Measurements from ENCODE around the gene CFDP1.

CFDP1 gene

DNA sequence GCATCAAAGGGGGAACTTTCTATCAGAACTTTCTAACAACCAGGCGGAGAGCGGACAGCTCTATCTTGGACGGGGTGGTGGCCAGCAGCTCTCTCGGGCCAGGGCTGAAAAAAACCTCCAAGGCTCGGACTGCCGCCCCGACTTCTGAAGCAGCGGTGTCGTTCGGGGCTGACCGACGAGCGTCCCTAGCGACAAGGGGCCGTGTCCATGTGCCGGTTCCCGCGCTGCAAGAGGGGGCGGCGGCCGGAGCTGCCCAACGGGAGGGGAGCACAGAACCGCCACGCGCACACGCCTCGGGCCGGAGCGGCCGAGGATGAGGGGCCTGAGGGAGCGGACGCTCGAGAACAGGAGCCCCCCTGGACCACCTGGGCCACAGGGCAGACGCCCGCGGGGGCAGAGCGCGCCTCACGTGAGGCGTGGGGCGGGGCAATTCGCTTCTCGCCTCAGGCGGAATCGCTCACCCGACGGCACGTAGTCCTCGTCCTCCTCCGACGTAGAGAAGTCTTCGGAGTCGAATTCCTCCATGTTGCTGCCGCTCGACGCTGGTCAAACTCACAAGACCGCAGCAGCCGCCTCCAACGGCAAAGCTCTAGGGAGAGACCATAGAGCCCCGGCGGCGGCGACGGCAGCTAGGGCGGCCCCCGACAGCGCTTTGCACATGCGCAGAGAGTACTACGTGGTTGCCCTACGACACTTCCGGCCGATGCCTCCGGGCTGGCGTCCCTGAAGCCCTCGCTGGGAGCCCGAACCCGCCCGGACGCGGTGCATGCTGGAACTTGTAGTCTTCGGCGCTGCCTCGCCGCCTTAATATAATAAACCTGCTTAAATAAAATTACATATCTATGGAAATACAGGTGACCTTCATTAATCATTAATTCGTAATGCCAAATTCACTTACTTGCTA, at the start of gene CFDP1:
Gene CFDP1 (minus strand): TSS at position 676 of the 904 bp plus-strand sequence. CDS start 151 bp downstream, at position 525.
- Mint-ChIP-seq H3K36me3 (peaks cover 2% of the 10 kb centered on the region), H3K9me3 (ENCODE audit: low read depth) (no peaks in the 10 kb centered on the region), H3K27ac (peak within 1 kb of the TSS; percentile 98), H3K4me3 (peak within 1 kb of the TSS; percentile 91), H3K27me3 (no peaks in the 10 kb centered on the region), H3K4me1 (ENCODE audit: low read depth) (peaks cover 33% of the 10 kb centered on the region)

DNA sequence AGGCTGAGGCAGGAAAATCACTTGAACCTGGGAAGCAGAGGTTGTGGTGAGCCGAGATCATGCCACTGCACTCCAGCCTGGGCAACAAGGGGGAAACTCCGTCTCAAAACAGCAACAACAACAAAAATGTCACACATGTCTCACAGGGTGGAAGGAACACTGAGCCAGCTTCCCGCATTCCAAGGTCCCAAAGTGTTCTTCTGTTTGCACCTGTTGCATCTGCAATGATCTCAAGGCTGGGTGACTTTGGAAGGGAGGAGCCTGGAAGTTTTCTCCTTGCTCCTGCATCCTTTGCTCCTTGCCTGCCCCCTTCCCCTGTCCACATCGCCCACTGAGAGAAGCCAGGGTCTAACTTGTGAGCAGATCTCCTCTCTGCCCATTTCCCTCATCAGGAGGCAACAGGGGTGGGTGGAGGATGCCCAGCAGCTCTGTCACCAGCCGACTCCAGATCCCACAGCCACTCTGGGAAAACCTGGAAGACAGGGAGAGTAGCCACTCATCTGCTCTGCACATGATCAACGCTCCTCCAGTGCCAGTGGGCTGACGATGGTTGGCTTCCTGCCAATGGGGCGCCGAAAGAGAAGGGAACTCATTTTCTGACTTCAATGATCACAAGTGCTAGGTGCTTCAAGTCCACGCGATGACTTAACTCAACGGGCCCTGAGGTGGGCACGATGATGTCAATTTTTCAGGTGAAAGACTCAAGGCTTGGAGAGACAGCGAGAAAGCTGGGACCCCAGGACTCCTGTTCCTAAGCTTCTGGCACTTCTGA, 49.3 kb upstream of the CFDP1 start:
- no peak overlapping the region for H3K27ac Mint-ChIP-seq
- H3K27me3 Mint-ChIP-seq: peaks cover 9% of the 10 kb centered on the region

DNA sequence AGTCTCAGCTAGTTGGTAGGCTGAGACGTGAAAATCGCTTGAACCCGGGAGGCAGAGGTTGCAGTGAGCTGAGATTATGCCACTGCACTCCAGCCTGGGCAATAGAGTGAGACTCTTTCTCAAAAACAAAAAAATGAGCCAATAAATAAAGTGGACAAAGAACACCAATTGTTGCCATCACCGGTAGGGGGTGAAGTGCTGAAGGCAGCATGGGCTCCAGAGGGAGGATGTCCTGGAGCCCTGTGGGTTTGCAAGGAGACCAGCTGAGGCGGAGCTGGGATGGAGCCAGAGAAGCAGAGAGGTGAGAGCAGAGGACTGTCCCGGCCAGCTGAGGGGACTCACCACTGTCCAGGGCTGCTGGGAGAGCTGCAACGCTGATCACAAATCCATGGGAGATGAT, 48.2 kb upstream of the CFDP1 start:
- Mint-ChIP-seq H3K36me3 (no peaks in the 10 kb centered on the region), H3K27me3 (peaks cover 6% of the 10 kb centered on the region), H3K27ac (no peak overlapping the region), H3K4me1 (ENCODE audit: low read depth) (no peaks in the 10 kb centered on the region), H3K9me3 (ENCODE audit: low read depth) (no peaks in the 10 kb centered on the region), H3K4me3 (no peak overlapping the region)

More for the DNA sequence above, 49.3 kb upstream of the CFDP1 start:
- Mint-ChIP-seq H3K9me3 (ENCODE audit: low read depth) (no peaks in the 10 kb centered on the region), H3K4me1 (ENCODE audit: low read depth) (no peaks in the 10 kb centered on the region), H3K36me3 (no peaks in the 10 kb centered on the region), H3K4me3 (no peak overlapping the region)

DNA sequence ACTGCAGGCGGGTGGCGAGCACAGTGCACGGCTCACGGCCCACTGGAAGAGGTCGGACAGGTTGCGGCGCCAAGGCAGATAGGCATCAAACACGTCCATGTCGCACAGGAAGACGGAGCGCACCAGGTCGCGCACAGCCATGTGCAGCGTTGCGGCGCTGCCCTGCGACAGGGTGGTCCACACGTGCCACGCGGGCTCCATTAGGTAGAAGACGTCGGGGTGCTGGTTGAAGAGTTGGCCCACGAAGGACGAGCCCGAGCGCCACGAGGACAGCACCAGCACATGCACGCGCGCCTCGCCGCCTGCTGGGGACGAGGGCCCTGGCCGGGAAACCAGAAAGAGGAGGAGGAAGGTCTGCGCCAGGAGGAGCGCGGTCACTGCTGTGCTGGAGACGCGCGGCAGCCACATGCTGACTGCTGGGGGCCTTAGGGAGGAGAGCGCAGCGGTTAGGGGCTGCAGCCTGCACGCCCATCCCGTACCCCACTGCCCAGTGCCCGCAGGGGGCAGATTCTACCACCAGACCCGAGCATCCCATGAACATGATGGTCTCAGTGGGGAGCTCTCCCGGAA, 46.2 kb upstream of the CFDP1 start:
- no peak overlapping the region for H3K27ac Mint-ChIP-seq
- no peaks in the 10 kb centered on the region for H3K36me3 Mint-ChIP-seq
- H3K4me3 Mint-ChIP-seq: no peak overlapping the region
- peaks cover 2% of the 10 kb centered on the region for H3K27me3 Mint-ChIP-seq
- no peaks in the 10 kb centered on the region for H3K9me3 Mint-ChIP-seq (ENCODE audit: low read depth)
- H3K4me1 Mint-ChIP-seq (ENCODE audit: low read depth): no peaks in the 10 kb centered on the region

DNA sequence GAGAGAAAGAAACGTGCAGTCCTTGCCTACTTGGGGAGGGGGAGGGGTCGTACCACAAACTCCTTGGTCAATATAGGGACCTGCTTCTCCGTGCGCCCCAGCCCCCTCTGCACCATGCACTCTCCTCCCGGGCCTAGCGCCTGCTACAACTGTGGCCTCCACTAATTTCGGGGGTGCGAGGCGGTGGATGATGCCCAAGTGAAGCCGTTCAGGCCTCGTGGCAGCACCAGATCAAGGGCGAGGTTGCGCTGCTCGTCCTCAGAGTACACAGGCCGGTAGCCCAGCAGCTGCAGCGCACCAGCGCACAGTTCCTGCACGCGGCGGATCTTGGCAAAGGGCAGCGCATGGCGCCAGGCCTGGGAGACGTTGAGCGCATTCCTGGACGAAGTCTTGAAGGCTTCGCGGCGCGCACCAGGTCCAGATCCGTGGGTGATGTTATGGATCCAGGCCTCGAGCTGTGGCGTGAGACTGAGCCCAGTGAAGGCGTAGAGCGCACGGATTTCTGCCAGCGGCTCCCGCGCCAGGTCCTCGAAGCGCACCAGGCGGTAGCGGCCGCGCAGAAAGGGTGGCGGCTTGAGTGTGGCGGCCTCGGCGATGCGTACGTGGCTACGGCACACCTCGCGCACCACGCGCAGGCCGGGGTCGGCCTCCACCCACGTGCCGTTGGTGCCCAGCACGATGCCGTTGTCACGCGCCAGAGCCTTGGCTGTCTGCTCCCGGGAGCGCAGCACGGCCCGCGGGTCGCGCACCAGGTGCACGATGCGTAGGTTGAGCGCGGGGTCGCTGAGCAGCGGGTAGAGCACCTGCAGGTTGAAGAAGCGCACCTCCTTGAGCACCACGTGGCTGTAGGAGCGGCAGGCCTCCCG, 45.4 kb upstream of the CFDP1 start:
- no peak overlapping the region for H3K27ac Mint-ChIP-seq
- H3K4me1 Mint-ChIP-seq (ENCODE audit: low read depth): no peaks in the 10 kb centered on the region
- no peaks in the 10 kb centered on the region for H3K9me3 Mint-ChIP-seq (ENCODE audit: low read depth)
- H3K27me3 Mint-ChIP-seq: peaks cover 2% of the 10 kb centered on the region
- H3K4me3 Mint-ChIP-seq: no peak overlapping the region
- H3K36me3 Mint-ChIP-seq: no peaks in the 10 kb centered on the region

DNA sequence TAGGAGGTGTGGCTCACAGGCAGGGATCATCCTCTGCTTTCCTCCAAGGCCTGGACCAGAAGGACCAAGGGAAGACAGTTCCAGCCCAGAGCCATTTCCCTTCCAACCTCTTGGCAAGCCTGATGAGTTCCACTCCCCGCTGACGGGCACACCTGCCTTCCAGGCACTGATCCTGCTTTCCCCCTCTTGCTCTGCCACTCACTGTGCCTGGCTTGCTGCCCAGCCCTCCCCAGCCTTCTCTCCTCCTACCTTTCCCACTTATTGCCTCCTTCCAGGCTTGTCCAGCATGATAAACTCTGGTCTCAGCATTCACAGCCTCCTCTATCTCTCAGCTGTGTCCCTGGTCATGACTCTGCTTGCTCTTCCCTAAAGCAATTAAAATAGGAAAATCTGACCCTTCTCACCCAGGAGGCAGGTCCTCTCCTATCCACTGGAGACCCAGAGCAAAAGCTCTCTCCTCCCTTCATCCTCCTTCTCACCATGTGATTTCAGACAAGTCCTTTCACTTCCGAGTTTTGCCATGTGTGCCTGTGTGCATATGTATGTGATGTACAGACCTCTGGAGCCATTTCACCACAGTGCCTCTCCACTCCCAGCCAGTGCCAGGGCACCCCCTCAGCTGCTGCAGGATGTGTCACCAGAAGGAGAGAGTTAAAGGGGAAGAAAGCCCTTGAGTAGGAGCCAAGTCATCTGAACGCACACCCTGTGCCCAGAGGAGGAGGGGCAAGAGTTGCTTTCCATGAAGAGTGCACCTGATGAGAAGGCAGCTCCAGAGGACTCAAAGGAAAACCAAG, 44.6 kb upstream of the CFDP1 start:
- Mint-ChIP-seq H3K9me3 (ENCODE audit: low read depth) (no peaks in the 10 kb centered on the region), H3K27ac (no peak overlapping the region), H3K36me3 (no peaks in the 10 kb centered on the region), H3K27me3 (peaks cover 2% of the 10 kb centered on the region), H3K4me3 (no peak overlapping the region), H3K4me1 (ENCODE audit: low read depth) (no peaks in the 10 kb centered on the region)

DNA sequence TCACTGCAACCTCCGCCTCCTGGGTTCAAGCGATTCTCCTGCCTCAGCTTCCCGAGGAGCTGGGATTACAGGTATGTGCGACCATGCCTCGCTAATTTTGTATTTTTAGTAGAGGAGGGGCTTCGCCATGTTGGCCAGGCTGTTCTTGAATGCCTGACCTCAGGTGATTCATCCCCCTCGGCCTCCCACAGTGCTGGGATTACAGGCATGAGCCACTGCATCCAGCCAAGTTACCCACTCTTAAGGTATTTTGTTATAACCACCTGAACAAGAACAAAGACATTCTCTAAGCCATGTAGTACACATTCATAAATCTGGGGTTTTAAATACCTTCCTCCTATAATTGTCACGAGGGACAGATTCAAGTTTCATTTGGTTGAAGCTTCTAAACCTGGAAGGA, 43.5 kb upstream of the CFDP1 start:
- no peak overlapping the region for H3K4me3 Mint-ChIP-seq
- H3K27ac Mint-ChIP-seq: no peak overlapping the region
- H3K4me1 Mint-ChIP-seq (ENCODE audit: low read depth): no peaks in the 10 kb centered on the region
- H3K27me3 Mint-ChIP-seq: peaks cover 2% of the 10 kb centered on the region
- H3K36me3 Mint-ChIP-seq: no peaks in the 10 kb centered on the region
- H3K9me3 Mint-ChIP-seq (ENCODE audit: low read depth): no peaks in the 10 kb centered on the region

DNA sequence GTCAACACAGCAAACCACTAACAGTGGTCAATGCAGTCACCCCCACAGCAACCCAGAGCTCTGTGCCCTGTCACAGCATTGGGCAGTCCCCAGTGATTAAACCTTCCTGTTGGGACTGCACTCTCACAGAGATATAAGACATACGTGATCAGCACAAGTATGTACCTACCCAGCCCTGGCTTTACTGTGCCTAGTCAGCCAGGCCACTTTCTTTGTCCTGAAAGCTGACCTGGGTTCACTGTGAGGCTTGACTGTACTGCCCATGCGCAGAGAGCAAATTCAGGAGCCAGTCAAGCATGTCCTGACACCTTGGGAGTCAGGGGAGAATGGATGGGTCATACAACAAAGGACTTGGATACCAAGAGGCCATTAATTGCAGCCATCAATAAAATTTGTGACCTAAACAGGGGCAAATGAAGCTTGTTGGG, 42.1 kb upstream of the CFDP1 start:
- no peak overlapping the region for H3K4me3 Mint-ChIP-seq
- H3K4me1 Mint-ChIP-seq (ENCODE audit: low read depth): no peaks in the 10 kb centered on the region
- no peaks in the 10 kb centered on the region for H3K9me3 Mint-ChIP-seq (ENCODE audit: low read depth)
- peaks cover 2% of the 10 kb centered on the region for H3K27me3 Mint-ChIP-seq
- H3K36me3 Mint-ChIP-seq: no peaks in the 10 kb centered on the region
- no peak overlapping the region for H3K27ac Mint-ChIP-seq

DNA sequence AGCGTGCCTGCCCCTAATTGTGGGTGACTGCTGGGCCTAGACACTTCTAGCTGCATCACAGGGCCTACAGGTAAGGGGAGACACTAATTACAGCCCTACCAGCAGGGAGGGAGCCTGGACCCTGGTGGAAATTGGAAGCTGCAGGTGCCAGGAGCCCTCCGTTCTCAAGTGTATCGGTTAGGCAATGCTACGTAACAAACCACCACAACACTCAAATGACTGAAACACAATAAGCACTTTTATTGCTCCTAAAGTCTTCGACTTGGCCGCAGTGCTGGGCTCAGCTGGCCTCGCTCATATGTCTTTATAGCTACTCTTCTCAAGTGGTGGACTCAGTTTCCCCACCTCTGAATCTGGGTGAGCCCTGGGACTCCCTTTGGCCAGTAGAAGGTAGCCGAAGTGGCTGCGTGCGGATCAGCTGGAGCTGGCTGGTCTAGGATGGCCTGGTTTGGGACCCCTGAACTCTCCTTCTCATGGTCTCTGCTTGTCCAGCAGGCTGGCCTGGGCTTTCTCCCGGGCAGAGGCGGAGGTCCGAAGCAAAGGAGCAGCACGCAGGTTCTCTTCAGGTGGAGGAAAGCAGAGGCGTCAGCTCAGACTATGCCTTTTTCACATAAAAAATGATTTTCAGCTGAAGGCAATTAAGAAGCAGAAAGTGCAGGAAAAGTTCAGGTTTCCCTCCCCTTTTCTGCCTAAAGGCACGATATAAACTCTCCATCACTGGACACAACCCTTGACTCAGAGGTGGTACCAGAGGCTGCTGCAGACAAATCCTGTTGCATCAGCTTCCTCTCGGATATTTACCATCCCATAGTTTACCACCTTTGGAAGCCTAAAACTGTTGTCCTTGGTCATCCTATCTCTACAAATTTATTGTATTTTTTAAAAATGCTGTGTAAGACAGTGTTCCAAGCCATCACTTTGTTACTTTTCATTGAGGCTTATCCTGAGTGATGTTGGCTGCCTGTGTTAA, 39.9 kb upstream of the CFDP1 start:
- Mint-ChIP-seq H3K36me3 (no peaks in the 10 kb centered on the region), H3K9me3 (ENCODE audit: low read depth) (no peaks in the 10 kb centered on the region), H3K4me3 (no peak overlapping the region), H3K4me1 (ENCODE audit: low read depth) (no peaks in the 10 kb centered on the region), H3K27me3 (peaks cover 2% of the 10 kb centered on the region), H3K27ac (no peak overlapping the region)

DNA sequence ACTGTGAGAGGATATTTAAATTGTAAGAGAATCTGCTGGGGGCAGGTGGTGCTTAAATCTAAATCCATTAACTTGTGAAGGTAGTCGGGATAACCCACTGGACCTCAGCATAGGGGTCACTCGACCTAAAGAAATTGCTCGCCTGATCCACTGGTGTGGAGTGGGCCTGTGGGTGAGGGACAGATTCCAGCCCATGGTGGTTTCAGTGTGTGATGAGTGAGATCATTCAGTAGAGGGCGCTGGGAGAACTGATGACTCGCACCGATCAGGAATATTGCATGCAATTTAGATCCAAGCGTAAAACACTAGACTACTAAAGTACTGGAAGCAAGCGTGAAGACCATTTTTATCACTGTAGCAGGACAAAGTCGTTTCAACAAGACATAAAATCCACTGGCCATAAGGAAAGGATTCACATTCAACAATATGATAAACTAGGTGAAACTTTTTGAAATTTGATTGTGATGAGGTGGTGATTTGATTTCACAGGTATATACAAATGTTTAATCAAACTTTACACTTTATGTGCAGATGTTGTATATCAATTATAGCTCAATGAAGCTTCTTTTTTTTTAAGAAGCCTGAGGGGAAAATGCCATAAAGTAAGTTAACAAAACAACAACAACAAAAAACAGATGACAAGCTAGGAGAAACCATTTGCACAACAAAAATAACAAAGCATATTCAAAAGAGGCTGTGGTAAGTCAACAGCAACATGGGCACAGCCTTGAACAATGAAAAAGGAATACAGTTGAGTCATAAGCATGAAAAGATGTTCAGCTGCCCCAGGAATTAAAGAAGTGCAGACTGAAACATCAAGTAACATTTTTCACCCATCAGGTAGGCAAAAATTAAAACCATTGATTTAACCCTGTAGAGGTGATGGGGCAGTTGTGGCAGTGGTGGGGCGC, 38.7 kb upstream of the CFDP1 start:
- H3K4me1 Mint-ChIP-seq (ENCODE audit: low read depth): no peaks in the 10 kb centered on the region
- no peak overlapping the region for H3K27ac Mint-ChIP-seq

DNA sequence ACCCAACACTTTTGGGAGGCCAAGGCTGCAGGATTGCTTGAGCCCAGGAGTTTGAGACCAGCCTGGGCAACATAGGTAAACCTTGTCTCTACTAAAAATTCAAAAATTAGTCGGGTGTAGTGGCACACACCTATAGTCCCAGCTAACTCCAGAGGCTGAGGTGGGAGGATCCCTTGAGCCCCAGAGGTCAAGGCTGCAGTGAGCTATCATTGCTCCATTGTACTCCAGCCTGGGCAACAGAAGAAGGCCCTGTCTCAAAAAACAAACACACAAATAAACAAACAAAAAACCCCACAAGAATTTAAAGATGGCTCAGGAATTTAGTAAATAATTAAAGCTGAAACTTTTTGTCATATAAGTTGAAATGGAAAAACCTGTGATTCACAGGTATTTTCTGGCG, 33.5 kb upstream of the CFDP1 start:
- Mint-ChIP-seq H3K36me3 (no peaks in the 10 kb centered on the region), H3K4me1 (ENCODE audit: low read depth) (peaks cover 23% of the 10 kb centered on the region), H3K9me3 (ENCODE audit: low read depth) (no peaks in the 10 kb centered on the region), H3K27me3 (no peaks in the 10 kb centered on the region), H3K4me3 (no peak overlapping the region), H3K27ac (no peak overlapping the region)

More for the DNA sequence above, 38.7 kb upstream of the CFDP1 start:
- H3K4me3 Mint-ChIP-seq: no peak overlapping the region
- no peaks in the 10 kb centered on the region for H3K36me3 Mint-ChIP-seq
- H3K27me3 Mint-ChIP-seq: no peaks in the 10 kb centered on the region
- no peaks in the 10 kb centered on the region for H3K9me3 Mint-ChIP-seq (ENCODE audit: low read depth)
